NB4 (cell line): ENCODE data around the gene ASXL3.

Experiments used
- DNase-seq: peaks from one replicate; pipeline ENCODE4 v3.0.0; 2010; ENCODE audit warnings: low read depth
- H3K4me3 ChIP-seq: one replicate; pipeline ENCODE4 v1.5.1; 2011; ENCODE audit warnings: mild to moderate bottlenecking, low read depth, low read length, moderate library complexity
- CTCF ChIP-seq: IDR thresholded peaks from one replicate; pipeline ENCODE4 v1.5.1; 2012; ENCODE audit warnings: low read depth, low read length
- MYC ChIP-seq: IDR thresholded peaks from 2 replicates; pipeline ENCODE4 v1.6.1; 2011; ENCODE audit warnings: low read depth, low read length
- POLR2A ChIP-seq: IDR thresholded peaks from 2 replicates; pipeline ENCODE4 v1.6.1; 2011; ENCODE audit warnings: mild to moderate bottlenecking; ENCODE audit not compliant: insufficient read length; ENCODE audit errors: extremely low read depth
- TF ChIP-seq, protein P1 (sequence below): IDR thresholded peaks from 2 replicates; pipeline ENCODE4 v1.6.1; 2011; ENCODE audit warnings: low read depth, low read length

Gene ASXL3

DNA sequence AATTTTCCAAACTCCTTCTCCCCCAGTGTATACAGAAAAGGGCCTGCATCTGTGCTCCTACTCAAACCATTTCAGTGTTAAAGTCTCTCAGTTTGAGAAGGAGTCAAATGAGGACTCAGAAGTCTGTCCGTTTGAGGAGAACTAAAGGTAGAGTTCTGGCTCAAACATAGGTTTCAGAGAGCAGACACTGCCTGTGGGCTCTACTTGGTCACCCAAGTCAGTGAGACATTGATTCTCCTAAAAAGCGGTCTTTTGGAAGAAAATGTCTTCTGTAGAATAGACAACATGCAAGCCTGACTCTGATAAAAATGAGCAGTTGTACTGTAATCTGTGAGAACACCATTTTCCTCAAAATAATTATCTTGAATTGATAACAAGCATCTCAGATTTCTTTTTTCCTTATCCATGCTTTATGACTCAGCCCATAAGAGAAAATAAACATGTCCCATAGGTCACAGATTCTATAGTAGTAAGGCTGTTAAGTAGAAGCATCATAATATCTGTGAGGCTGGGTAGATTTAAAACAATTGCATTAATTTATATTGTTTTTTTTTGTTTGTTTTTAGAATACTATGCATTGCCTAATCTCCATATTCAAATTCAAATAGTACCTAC is 82.8 kb downstream of the ASXL3 start:
- no peak for DNase-seq

GRCh38 chr18:33664241-33664874 is 86.3 kb downstream of the ASXL3 start:
- H3K4me3 ChIP-seq, result no peak overlapping the region
- no peak for DNase-seq
- TF ChIP-seq POLR2A, result no peak
- no peak for TF ChIP-seq MYC
- TF ChIP-seq, protein P1, sequence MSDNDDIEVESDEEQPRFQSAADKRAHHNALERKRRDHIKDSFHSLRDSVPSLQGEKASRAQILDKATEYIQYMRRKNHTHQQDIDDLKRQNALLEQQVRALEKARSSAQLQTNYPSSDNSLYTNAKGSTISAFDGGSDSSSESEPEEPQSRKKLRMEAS, result no peak
- no peak for TF ChIP-seq CTCF

More for the DNA sequence above, 82.8 kb downstream of the ASXL3 start:
- no peak for TF ChIP-seq POLR2A
- no peak for TF ChIP-seq CTCF
- TF ChIP-seq MYC, result no peak
- TF ChIP-seq, protein P1, result no peak
- no peak overlapping the region for H3K4me3 ChIP-seq

DNA sequence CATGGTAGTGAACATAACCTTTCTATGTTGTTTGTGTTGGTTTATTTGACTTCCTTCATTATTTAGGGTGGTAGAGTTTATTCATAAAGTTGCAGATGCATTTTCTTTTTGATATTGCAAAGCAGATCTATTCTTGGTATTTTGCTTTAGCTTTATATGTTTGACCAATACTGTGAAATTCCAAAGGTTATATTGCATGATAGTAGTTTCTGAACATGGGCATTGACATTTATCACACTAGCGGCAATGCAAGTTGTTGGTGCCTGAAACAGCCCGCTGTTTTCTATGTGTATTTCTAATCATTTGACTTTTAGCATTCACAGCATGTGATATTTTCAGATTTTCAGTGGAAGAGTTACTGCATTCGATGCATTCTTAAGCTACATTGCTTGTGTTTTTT is 87.2 kb downstream of the ASXL3 start:
- no peak for DNase-seq
- no peak for TF ChIP-seq POLR2A
- no peak overlapping the region for H3K4me3 ChIP-seq

GRCh38 chr18:33665641-33666040 is 87.6 kb downstream of the ASXL3 start:
- no peak overlapping the region for H3K4me3 ChIP-seq
- DNase-seq, result no peak
- TF ChIP-seq CTCF (no peak), MYC (no peak), POLR2A (no peak)
- TF ChIP-seq, protein P1, result no peak

GRCh38 chr18:33666915-33667314 is 88.9 kb downstream of the ASXL3 start:
- H3K4me3 ChIP-seq, result no peak overlapping the region
- TF ChIP-seq MYC (no peak), POLR2A (no peak), CTCF (no peak)
- TF ChIP-seq, protein P1, result no peak
- no peak for DNase-seq

DNA sequence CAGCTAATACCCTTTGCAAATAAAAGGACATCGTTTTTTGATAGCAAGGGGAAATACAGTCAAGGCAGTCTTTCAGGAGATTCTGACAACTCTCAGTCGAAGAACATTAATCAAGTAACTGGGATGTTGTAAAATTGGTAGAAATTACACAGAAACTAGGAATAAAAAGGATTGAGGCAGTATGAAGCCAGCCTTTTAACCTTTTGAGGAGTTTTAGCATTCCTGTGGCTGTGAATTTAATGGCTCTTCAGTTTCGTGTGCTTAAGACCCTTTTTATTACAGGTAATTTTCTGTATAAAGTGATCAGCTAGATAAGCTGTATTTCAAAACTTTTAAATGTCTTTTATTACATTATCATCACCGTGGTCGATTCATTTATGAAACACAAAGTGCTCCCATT is 91.6 kb downstream of the ASXL3 start:
- TF ChIP-seq, protein P1, result no peak
- TF ChIP-seq POLR2A (no peak), CTCF (no peak), MYC (no peak)
- H3K4me3 ChIP-seq, result no peak overlapping the region
- DNase-seq, result no peak
